GM21576 (cell line): Measurements from ENCODE around the gene HHIP.
A peak's percentile ranks its signal among the peaks of the same experiment; 100 is the strongest.

Experiments
- ATAC-seq: cut with Tn5 transposase; IDR thresholded peaks from one replicate; pipeline ENCODE4 v1.9.1; 2021; ENCODE audit warnings: mild to moderate bottlenecking, moderate library complexity; ENCODE audit not compliant: unreplicated experiment

Gene HHIP

DNA sequence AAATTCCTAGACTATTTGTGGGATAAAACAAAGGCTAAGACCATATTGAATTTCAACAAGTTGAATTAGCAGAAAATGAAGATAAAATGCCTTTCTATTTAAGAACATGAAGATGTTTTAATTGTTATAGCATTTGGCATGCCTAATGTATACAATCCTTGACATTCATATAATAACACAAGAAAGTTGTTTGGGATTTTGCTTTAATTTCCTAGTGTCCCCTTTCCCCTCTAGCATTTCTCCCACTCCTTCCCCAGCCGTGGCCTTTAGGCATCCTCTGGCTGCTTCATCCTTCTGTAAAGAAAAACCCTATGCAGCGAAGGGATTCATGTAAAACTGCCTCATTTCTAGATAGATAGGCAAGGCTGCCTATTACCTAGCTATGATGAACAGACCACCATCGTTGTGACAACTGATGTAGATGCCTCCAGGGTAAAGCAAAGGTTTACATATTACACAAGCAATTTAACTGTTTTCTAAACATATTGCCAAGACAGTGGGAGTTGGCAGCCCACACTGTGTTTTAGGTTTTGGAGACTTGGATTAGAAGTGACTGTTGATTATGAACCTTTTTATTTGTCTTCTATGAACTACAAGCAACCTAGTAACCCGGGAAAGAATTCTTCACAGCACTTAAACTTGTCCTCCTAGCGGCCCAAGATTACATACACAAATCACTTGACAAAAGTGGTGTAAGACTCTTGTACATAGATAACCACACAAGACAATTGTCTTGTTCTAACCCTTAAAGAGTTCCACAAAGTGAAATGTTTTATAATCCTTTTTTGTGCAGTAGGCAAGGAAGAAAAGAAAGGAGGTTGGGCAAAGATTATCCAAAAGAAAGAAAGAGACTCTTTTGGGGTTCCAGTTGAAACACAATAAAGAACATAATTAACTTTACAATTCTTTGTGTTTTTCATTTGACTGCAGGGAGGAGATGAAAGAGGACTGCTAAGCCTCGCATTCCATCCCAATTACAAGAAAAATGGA, 59.9 kb downstream of the HHIP start:
- ATAC-seq: no peak

- ATAC-seq: no peak
These were observed 63.2 kb downstream of the HHIP start for GRCh38 chr4:144709159-144709558.

DNA sequence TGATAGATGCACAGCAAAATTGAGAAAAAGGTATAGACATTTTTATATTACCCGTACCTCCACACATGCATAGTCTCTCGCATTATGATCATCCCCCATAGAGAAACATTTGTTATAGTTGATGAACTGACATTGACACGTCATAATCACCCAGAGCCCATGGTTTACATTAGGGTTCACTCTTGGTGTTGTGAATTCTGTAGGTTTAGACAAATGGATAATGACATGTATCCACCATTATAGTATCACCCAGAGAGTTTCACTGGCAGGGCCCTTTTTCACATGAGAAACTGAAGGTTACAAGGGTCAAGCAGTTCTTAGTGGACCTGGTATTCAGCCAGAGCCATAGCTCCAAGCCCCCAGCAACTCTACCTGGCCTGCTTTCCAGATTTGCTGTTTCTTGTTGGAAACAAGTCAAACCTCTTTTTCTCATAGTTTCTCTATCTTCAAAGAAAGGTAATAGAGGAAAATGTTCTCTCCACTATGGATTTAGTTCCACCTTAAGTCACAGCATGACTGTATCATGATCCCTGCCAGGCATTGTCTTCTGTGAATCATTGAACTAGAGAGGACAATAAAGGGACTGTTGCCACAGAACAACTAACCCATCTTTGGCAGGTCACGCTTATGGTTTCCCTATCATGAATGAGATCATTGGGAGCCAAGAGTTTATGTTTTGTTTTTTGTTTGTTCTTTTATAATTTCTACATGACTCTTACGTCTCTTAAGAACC, 64.0 kb downstream of the HHIP start:
- ATAC-seq: no peak

DNA sequence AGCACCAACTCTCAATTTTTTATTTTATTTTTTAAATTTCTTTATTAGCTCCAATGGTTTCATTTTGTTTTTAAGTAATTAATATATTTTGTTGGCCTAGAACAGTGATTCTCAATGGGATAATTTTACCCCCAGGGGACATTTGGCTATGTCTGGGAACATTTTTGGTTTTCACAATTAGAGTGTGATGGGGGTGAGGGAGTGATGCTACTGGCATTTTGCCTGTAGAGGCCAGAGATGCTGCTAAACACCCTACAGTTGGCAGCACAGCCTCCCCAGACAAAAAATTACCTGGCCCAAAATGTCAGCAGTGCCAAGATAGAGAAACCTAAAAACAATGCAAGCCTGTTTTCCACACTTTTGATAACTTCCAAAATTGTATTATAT, 64.6 kb downstream of the HHIP start:
- no peak for ATAC-seq

GRCh38 chr4:144711700-144712456, 65.9 kb downstream of the HHIP start:
- ATAC-seq: no peak

- no peak for ATAC-seq
These were observed 66.8 kb downstream of the HHIP start for GRCh38 chr4:144712775-144713174.

DNA sequence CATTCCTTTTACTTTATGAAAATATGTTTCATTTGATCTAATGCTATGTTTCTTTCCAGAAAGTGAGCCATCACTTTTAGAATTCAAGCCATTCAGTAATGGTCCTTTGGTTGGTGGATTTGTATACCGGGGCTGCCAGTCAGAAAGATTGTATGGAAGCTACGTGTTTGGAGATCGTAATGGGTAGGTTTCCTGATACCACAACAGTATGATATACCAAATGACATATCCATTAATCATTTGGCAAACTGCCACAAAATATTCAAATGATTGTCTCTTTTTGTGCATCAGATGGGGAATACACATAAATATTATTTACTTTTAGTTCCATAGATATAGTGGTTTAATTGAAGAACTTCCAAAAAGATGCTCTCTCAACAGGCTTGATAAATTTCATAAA, 68.2 kb downstream of the HHIP start:
- no peak for ATAC-seq

DNA sequence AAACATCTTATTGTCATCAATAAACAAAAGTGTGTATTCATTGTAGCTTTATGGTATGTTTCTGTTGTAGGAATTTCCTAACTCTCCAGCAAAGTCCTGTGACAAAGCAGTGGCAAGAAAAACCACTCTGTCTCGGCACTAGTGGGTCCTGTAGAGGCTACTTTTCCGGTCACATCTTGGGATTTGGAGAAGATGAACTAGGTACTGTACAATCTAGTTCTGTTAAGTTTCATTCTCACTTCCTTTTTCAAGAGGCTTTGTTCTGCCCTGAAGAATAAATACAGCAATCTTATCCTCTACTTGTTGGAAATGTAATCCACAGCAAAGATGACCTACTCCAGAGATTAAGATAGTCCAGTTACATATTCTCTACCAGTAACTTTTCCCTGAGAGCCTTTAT, 69.3 kb downstream of the HHIP start:
- ATAC-seq: peak; percentile 91

GRCh38 chr4:144716778-144717177, 70.8 kb downstream of the HHIP start:
- no peak for ATAC-seq

DNA sequence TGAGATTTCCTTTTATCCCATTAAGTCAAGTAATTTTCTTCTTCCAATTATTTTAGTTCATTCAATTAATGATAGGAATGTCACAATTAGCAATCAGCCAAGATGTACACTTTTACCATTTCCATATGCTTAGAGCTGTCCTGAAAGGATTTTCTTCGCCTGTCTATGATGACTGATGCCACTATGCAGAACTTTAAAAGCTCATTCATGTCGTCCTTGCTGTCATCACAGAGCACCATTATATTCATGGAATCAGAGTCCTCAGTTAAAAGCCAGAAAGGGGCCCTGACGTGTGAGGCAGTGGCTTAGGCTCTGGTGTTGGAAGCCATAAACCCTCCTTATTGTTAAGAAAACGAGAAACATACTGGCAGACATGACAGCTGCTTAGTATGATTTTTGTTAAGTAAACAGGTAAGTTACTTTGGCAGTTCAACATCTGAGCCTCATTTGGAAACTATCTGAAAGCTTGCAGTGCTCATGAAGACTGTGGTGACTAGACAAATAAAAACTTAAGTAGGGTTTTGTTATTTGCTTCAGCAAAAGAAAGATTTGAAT, 73.1 kb downstream of the HHIP start:
- no peak for ATAC-seq

DNA sequence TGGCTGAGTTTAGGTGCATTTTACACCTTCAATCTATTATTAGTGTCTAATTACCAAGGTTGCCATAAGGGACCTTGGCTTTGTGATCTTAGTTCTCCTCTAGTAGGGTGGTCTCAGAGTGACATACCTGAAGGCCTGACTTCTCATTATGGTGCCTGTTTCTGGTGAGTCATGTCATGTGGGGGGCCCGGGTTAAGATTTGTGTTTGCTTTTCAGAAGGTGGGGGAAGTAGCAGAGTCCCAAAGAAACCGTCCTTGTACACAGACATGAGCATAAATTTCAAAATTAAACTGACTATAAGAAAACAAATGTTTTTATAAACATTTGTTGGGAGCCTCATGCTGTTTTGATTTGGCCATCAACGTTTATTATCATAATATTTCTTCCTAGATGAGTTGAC, 74.5 kb downstream of the HHIP start:
- no peak for ATAC-seq

DNA sequence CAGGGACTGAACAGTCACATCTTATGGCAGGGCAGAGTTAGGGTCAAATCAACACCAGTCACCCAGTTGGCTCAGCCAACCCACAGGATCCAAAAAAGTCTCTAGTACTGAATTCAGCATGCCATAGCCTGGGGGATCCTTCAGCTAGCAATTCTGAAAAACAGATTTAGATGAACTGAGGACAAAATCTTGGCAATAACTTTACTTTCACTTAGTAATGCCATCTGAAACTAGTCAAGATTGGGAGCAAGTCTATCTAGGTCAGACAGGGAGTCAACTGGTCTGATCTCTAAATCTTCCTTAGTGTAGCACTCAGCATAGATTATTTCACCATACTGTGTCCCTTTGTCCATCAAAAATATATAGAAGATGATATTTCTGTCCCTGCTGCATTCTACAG, 76.0 kb downstream of the HHIP start:
- no peak for ATAC-seq

DNA sequence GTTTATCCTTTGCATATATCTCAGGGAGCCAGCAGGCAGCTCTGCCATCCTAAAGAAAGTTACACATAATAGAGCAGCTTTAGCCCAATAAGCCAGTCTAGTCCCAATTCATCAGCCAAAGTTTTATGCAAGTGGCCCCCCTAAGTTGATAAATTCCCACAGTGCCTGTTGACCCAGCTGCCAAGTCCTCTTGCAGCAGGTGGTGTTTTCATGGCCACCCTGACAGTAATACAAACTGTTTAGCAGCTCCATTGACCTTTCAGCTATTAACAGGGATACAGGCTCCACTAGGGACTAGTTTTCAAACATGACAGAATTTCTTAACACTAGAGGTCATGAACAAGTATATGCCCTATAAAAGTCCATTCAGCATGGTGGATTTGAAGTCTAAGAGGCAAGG, 77.5 kb downstream of the HHIP start:
- ATAC-seq: no peak

DNA sequence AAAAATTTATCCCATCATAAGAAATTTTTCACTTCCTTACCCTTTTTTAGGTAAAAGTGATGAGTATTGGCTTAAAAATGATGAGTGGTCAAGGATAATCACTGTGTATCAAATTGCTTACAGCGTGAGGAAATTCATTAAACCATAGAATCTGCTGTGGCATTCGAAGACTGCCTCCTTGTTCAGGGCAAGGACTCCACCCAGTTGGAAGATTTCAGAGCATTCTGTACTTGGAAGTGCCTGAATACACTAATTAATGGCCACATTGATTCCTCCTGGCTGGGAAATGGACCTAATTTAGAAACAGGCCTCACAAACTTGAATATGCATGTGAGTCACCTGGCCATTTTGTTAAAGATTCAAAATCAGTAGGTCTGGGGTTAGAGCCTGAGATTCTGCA, 83.2 kb downstream of the HHIP start:
- no peak for ATAC-seq

DNA sequence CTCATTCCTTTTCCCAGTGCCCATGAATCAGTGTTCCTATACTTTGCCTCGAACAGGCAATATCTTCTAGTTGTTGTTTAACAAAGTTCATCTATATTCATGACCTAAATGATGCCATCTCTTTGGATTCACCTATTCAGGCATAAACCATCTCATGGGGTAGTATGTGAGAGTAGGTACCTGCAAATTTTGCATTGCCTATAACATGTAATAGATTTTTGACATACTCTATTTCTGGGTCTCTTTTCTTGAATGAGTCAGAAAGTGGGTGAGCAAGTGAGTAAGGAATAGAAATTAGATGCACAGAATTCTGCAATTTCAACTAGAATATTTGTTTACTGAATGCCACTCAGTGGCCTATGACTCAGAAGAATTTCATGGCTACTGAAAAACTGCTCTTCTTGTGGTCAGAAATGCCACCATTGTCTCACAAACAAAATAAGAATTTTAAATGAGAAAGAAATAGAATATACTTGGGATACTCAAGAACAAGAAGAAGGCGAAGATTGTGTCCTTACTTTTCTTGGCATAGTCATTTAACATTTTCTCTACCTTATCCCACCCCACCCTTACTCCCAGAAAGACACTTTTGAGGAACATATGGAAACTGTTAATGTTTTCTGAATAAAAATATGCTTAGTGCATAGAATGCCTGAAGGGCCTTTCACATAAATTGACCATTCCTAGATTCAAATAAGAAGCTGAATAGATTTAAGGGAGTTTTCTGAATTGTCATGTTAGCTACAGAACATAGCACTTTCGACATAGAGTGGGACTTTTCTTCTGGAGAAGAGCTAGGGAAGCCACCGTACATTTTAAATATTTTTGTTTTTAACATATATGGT, 86.8 kb downstream of the HHIP start:
- ATAC-seq: no peak

DNA sequence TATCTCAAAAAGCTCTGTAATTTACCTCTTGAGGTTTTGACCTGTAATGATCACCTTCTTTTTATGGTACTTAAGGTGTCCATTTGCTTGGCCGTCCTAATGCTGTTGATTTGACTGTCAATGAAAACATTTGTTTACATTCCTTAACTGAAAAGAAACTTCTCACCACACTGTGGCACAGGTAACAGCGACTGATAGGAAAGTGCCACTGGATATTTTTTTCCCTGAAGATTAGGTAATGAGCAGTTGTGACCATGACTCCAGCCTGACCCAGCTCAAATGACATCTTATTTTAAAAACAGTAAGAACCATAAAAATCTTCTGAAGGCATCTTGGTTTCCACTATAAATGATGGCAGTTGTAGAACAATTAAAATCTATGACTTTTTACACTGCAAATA, 87.6 kb downstream of the HHIP start:
- no peak for ATAC-seq

DNA sequence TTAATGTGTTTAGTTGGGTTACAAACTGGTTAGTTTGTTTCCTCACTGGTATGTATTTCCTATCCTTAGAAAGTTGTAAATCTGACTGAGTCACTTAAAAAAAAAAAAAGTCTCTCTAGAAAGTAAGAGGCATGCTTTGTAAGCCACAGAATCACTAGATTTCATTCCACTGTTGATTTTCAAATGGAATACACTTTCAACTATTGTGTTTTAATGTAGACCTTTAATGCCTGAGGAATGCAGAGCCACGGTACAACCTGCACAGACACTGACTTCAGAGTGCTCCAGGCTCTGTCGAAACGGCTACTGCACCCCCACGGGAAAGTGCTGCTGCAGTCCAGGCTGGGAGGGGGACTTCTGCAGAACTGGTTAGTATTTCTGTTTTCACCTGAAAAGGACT, 88.6 kb downstream of the HHIP start:
- ATAC-seq: no peak

DNA sequence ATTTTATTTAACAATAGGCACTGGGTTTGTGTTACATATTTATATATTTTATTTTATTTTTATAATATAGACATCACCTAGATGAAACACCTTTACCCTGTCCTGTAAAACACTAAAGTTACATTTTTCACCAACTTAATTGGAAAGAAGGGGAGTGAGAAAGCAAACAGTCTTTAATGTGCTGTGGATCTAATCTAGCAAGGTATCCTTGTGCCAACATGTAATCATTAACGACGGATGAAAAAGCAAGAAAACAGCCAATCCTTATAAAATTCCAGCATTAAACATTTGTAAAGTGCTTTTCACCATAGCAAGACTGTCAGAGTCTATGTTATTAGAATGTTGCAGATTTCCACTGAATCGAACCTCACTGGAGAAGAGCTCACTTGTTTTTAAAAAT, 92.7 kb downstream of the HHIP start:
- no peak for ATAC-seq

GRCh38 chr4:144739511-144740033, 93.6 kb downstream of the HHIP start:
- no peak for ATAC-seq

- no peak for ATAC-seq
These were observed 94.4 kb downstream of the HHIP start for GRCh38 chr4:144740316-144740715.
